GM12864 (cell line): ENCODE results near the gene RERE.

Experiments
- DNase-seq: peaks from one replicate; pipeline ENCODE4 v3.0.0-alpha.2; 2011; ENCODE audit warnings: low read depth
- H3K4me3 ChIP-seq: 2 replicates; pipeline ENCODE4 v1.5.1; 2011; ENCODE audit warnings: mild to moderate bottlenecking, low read depth, low read length, control low read depth
- CTCF ChIP-seq: IDR thresholded peaks from 2 replicates; pipeline ENCODE4 v1.5.1; 2011; ENCODE audit warnings: low read depth, mild to moderate bottlenecking, moderate library complexity, low read length, control low read depth, inconsistent platforms; ENCODE audit errors: missing control alignments

RERE gene

GRCh38 chr1:8347635-8348034, 469.8 kb downstream of the RERE start:
- no peak for TF ChIP-seq CTCF
- no peak for DNase-seq
- no peak overlapping the region for H3K4me3 ChIP-seq

- TF ChIP-seq CTCF: no peak
- H3K4me3 ChIP-seq: no peak overlapping the region
- DNase-seq: no peak
These were observed 471.6 kb downstream of the RERE start for GRCh38 chr1:8345621-8346415.

DNA sequence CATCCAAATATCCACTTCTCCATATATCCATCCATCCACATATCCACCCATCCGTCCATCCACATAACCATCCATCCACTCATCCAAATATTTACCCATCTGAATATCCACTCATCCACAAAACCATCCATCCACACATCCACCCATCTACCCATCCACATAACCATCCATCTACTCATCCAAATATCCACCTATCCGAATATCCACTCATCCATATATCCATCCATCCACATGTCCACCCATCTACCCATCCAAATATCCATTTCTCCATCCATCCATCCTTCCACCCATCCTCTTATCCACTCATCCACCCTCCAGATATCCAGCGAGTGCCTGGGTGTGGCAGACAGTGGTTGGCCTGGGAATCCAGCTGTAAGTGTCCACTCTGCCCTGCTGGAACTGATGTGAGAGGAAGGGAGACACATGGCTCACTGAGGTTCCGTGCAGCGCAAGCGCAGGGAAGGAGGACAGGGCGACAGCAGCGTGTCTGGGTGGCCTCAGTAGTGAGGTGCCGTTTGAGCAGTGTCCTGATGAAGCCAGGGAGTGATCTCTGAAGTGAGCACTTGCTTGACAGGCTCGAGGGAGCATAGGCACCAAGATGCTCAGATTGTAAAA, 472.4 kb downstream of the RERE start:
- TF ChIP-seq CTCF: no peak
- no peak for DNase-seq
- H3K4me3 ChIP-seq: no peak overlapping the region

- no peak for TF ChIP-seq CTCF
- DNase-seq: no peak
- no peak overlapping the region for H3K4me3 ChIP-seq
These were observed 473.9 kb downstream of the RERE start for GRCh38 chr1:8343464-8344001.

GRCh38 chr1:8343044-8343443, 474.4 kb downstream of the RERE start:
- no peak for DNase-seq
- TF ChIP-seq CTCF: no peak
- H3K4me3 ChIP-seq: no peak overlapping the region

DNA sequence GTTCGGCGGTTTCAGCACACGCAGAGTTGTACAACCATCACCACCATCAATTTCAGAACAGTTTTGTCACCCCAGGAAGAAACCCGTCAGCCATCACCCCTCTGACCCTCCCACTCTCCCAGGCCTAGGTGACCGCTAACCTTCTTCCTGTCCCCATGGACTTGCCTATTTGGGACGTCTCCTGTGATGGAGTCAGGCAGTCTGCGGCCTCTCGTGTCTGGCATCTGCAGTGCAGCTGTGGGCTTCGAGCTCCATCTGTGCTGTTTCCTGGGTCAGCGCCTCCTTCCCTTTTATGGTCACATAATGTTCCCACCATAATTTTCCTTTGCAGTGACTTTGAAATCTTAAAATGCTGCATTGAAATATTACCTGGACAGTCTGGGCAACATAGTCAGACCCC, 475.1 kb downstream of the RERE start:
- no peak overlapping the region for H3K4me3 ChIP-seq
- TF ChIP-seq CTCF: no peak
- DNase-seq: no peak
